Lower leg skin (tissue), 4 donors: Measurements from ENCODE around the gene SNX24. TPM values are rescaled to one million over a fixed set of nuclear protein-coding genes. Genes with fewer than 3 reads are reported as not detected.

ENCODE experiments used
- DNase-seq, 2 donors: peaks; one replicate each; pipeline ENCODE4 v3.0.0-alpha.2; 2019; ENCODE audit warnings: low spot score in 2 of 2
- H3K4me3 ChIP-seq: fragments of 200-600 bp; sonication (generic); 2 replicates; pipeline ENCODE4 v1.5.1; 2017; ENCODE audit warnings: mild to moderate bottlenecking, low read depth; ENCODE audit not compliant: poor library complexity, severe bottlenecking
- POLR2A ChIP-seq, 2 donors: fragments of 450-650 bp; IDR thresholded peaks; one replicate each; pipeline ENCODE4 v1.6.1; 2016 to 2017; ENCODE audit warnings: antibody characterized with exemption in 2 of 2, mild to moderate bottlenecking in 1 of 2, moderate library complexity in 1 of 2
- WGBS, 2 donors: methylation state at CpG; one replicate each; pipeline ENCODE4 v1.1.5; 2018; 5-methylcytosine and 5-hydroxymethylcytosine counted together
- intact Hi-C: fragments of 100-400 bp; cut with DNase I; formaldehyde crosslinking; loops from one replicate; pipeline ENCODE4 v1.15.0; 2023; ENCODE audit warnings: low total_unique reads
- total RNA-seq, 4 donors: library from RNA; depleted of rRNA; stranded (reverse); fragments of >200 nt; gene quantifications; one replicate each; pipeline ENCODE4 v1.1.0, GENCODE V29; 2016
- TF ChIP-seq, protein P1 (sequence below), 3 donors: fragments of 450-650 bp; IDR thresholded peaks; one replicate each; pipeline ENCODE4 v1.5.1; 2016; ENCODE audit warnings: antibody characterized with exemption in 3 of 3, mild to moderate bottlenecking in 3 of 3, moderate library complexity in 2 of 3

The SNX24 gene
- total RNA-seq, 4 donors from 2014 or later, result 20.1 to 28.1 (median 20.9) TPM

- DNase-seq, result no peak
- WGBS, 2 donors, result 42 to 45% methylated on average over 3 of the region's 3 CpGs
- H3K4me3 ChIP-seq, result no peak overlapping the region
- no peak for TF ChIP-seq POLR2A (IDR thresholded peaks at IDR 0.05)
- TF ChIP-seq, protein P1, sequence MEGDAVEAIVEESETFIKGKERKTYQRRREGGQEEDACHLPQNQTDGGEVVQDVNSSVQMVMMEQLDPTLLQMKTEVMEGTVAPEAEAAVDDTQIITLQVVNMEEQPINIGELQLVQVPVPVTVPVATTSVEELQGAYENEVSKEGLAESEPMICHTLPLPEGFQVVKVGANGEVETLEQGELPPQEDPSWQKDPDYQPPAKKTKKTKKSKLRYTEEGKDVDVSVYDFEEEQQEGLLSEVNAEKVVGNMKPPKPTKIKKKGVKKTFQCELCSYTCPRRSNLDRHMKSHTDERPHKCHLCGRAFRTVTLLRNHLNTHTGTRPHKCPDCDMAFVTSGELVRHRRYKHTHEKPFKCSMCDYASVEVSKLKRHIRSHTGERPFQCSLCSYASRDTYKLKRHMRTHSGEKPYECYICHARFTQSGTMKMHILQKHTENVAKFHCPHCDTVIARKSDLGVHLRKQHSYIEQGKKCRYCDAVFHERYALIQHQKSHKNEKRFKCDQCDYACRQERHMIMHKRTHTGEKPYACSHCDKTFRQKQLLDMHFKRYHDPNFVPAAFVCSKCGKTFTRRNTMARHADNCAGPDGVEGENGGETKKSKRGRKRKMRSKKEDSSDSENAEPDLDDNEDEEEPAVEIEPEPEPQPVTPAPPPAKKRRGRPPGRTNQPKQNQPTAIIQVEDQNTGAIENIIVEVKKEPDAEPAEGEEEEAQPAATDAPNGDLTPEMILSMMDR (IDR thresholded peaks at IDR 0.05), result no peak
- intact Hi-C loops, result no loop called here
These were observed 37.4 kb downstream of the SNX24 start for GRCh38 chr5:122882831-122883230.

- intact Hi-C loops, result no loop called here
- TF ChIP-seq, protein P1 (IDR thresholded peaks at IDR 0.05), result no peak
- no peak for TF ChIP-seq POLR2A (IDR thresholded peaks at IDR 0.05)
These were observed 39.7 kb downstream of the SNX24 start for GRCh38 chr5:122885045-122885517.

GRCh38 chr5:122885891-122886290, 40.5 kb downstream of the SNX24 start:
- no peak overlapping the region for H3K4me3 ChIP-seq
- 97 to 99% methylated on average over 6 of the region's 6 CpGs for WGBS, 2 donors
- TF ChIP-seq, protein P1 (IDR thresholded peaks at IDR 0.05), result no peak
- no peak for TF ChIP-seq POLR2A (IDR thresholded peaks at IDR 0.05)
- intact Hi-C loops, result no loop called here
- no peak for DNase-seq

More at GRCh38 chr5:122885045-122885517, 39.7 kb downstream of the SNX24 start:
- no peak for DNase-seq
- WGBS, 2 donors, result 35 to 59% methylated on average over 1 of the region's 1 CpG
- H3K4me3 ChIP-seq, result no peak overlapping the region

GRCh38 chr5:122895141-122895540, 49.7 kb downstream of the SNX24 start:
- H3K4me3 ChIP-seq, result no peak overlapping the region
- no peak for DNase-seq
- WGBS, 2 donors, result 100% methylated on average over 1 of the region's 1 CpG
- intact Hi-C loops, result no loop called here
- TF ChIP-seq, protein P1 (IDR thresholded peaks at IDR 0.05), result no peak
- TF ChIP-seq POLR2A (IDR thresholded peaks at IDR 0.05), result no peak

DNA sequence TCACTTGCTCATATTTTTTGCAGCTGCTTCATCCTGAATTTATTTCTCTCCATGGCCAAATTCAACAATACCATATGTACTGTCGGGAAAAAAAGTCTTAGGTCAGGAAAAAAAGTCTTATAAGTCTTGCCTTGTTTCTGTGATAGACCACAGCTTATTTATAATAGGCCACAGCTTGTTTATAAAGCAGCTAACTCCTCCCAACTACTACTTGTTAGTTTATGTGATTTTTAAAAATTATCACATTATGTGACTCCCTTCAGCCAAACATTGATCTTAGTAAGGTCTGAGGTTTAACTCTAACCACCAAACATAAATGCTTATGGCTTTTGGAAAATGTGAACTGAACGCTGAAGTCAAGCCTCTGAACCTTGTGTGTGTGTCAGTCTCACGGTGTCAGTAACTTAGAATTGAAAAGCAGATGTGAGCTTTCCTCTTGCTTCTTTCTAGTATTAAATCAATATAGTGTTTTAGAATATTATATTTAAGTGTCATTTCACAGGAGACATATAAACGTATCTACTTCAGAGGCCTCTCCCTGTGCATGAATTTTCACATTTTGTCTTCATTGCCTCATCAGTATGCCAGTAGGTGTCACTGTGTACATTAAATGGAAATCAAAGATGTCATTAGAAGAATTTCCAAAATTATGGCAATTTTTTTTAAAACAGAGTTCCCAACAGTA, 51.3 kb downstream of the SNX24 start:
- H3K4me3 ChIP-seq, result no peak overlapping the region
- DNase-seq, result no peak
- WGBS, 2 donors, result 65 to 71% methylated on average over 4 of the region's 4 CpGs
- intact Hi-C loops, result no loop called here
- no peak for TF ChIP-seq POLR2A (IDR thresholded peaks at IDR 0.05)
- TF ChIP-seq, protein P1 (IDR thresholded peaks at IDR 0.05), result no peak

DNA sequence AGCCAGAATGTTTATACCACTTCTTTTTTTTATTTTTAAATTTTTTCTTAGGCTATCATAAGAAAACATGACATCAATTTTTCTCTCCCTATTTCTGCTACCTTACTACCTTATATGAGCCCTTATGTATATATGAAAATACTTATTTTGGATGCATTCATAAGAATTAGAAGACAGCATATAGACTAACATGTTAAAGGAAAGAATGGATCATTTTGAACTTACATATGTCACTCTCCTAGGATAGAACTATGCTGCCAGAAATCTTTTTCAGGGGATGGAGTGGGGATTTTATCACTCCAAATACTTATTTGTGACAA, 51.8 kb downstream of the SNX24 start:
- DNase-seq, result no peak
- intact Hi-C loops, result no loop called here

More for the DNA sequence above, 51.8 kb downstream of the SNX24 start:
- no peak overlapping the region for H3K4me3 ChIP-seq
- TF ChIP-seq, protein P1 (IDR thresholded peaks at IDR 0.05), result no peak
- TF ChIP-seq POLR2A (IDR thresholded peaks at IDR 0.05), result no peak
